MCF 10A (cell line): Measurements from ENCODE around the gene PALLD. TPM values are rescaled to one million over a fixed set of nuclear protein-coding genes. Genes with fewer than 3 reads are reported as not detected.

ENCODE experiments used
- BruUV-seq: library from RNA; stranded (reverse); fragments of 400-500 nt; replicated peaks from 2 replicates; lab custom pipeline; 2021; lab: Mats Ljungman, UMichigan
- CTCF ChIA-PET: fragments of 300-600 bp; sonication (Branson Sonifier 250); formaldehyde crosslinking; extraction: SDS; loops from one replicate; lab custom pipeline; 2021; ENCODE audit warnings: antibody characterized with exemption, inconsistent platforms; lab: Yijun Ruan, JAX
- POLR2A ChIA-PET: fragments of 300-600, 350-650 bp; sonication (Branson Sonifier 250); formaldehyde crosslinking; extraction: SDS; loops from one replicate; lab custom pipeline; 2020; ENCODE audit warnings: antibody characterized with exemption, inconsistent platforms; lab: Yijun Ruan, JAX
- DNase-seq: peaks from one replicate; pipeline ENCODE4 v3.0.0-alpha.2; 2018; ENCODE audit not compliant: unreplicated experiment
- H3K27ac Mint-ChIP-seq: one replicate; pipeline ENCODE4 v1.8.0; 2022; ENCODE audit warnings: mild to moderate bottlenecking, low read depth, mixed read lengths; ENCODE audit not compliant: unreplicated experiment
- H3K27me3 Mint-ChIP-seq: one replicate; pipeline ENCODE4 v1.8.0; 2022; ENCODE audit warnings: mixed read lengths; ENCODE audit not compliant: insufficient read depth, unreplicated experiment
- H3K36me3 Mint-ChIP-seq: one replicate; pipeline ENCODE4 v1.8.0; 2022; ENCODE audit warnings: mild to moderate bottlenecking, moderate library complexity, mixed read lengths; ENCODE audit not compliant: insufficient read depth, unreplicated experiment
- H3K4me1 Mint-ChIP-seq: one replicate; pipeline ENCODE4 v1.8.0; 2022; ENCODE audit warnings: mixed read lengths; ENCODE audit not compliant: insufficient read depth, unreplicated experiment
- H3K4me3 Mint-ChIP-seq: one replicate; pipeline ENCODE4 v1.8.0; 2022; ENCODE audit warnings: mild to moderate bottlenecking, moderate library complexity, mixed read lengths; ENCODE audit not compliant: unreplicated experiment
- H3K9me3 Mint-ChIP-seq: one replicate; pipeline ENCODE4 v1.8.0; 2022; ENCODE audit warnings: mixed read lengths; ENCODE audit not compliant: unreplicated experiment
- CTCF ChIP-seq: fragments of 200-600 bp; IDR thresholded peaks from one replicate; pipeline ENCODE4 v1.8.0; 2022; ENCODE audit warnings: antibody characterized with exemption, mild to moderate bottlenecking; ENCODE audit not compliant: unreplicated experiment
- intact Hi-C: fragments of 100-400 bp; cut with micrococcal nuclease; formaldehyde crosslinking; loops from 2 replicates; pipeline ENCODE4 v1.14.1; 2022
- total RNA-seq: library from RNA; stranded (reverse); gene quantifications from 2 replicates; pipeline ENCODE4 v1.2.3, GENCODE V29; 2022

PALLD gene
- total RNA-seq, 1 experiment from 2014 or later = 191 TPM

GRCh38 chr4:168705121-168705520 is 208.3 kb downstream of the PALLD start:
- no peak for DNase-seq
- BruUV-seq = no TSS peak
- Mint-ChIP-seq H3K4me3 (no peak overlapping the region), H3K27ac (no peak overlapping the region), H3K27me3 (no peaks in the 10 kb centered on the region), H3K4me1 (peaks cover under 1% of the 10 kb centered on the region), H3K9me3 (no peaks in the 10 kb centered on the region), H3K36me3 (peaks cover 4% of the 10 kb centered on the region)
- TF ChIP-seq CTCF = no peak
- intact Hi-C loops = loop anchor here (5.0 kb wide), 1 partner anchor 523 kb away; no protein-coding TSS in a partner anchor
- ChIA-PET CTCF (interaction anchor here (0.6 kb wide), 2 partner anchors 119 to 164 kb away, joined by 3 read pairs; no protein-coding TSS in a partner anchor), POLR2A (interaction anchor here (0.7 to 2.0 kb wide), 2 partner anchors 11 to 12 kb away, joined by 3 to 5 read pairs; no protein-coding TSS in a partner anchor)

- ChIA-PET POLR2A (interaction anchor here (0.6 to 2.0 kb wide), 4 partner anchors 10 to 210 kb away, joined by 3 to 7 read pairs (median 4); no protein-coding TSS in a partner anchor), CTCF (interaction anchor here (1.1 to 8.3 kb wide), 4 partner anchors 121 to 210 kb away, joined by 3 to 173 read pairs (median 17); no protein-coding TSS in a partner anchor)
- TF ChIP-seq CTCF = no peak
- BruUV-seq = no TSS peak
- peak; percentile 13 for DNase-seq
- Mint-ChIP-seq H3K4me1 (peaks cover 16% of the 10 kb centered on the region), H3K4me3 (no peak overlapping the region), H3K27ac (no peak overlapping the region), H3K27me3 (no peaks in the 10 kb centered on the region), H3K36me3 (peaks cover 2% of the 10 kb centered on the region), H3K9me3 (no peaks in the 10 kb centered on the region)
- intact Hi-C loops = loop anchor here (5.0 kb wide), 1 partner anchor 525 kb away; no protein-coding TSS in a partner anchor
Measured at GRCh38 chr4:168707205-168707604, 210.4 kb downstream of the PALLD start.

DNA sequence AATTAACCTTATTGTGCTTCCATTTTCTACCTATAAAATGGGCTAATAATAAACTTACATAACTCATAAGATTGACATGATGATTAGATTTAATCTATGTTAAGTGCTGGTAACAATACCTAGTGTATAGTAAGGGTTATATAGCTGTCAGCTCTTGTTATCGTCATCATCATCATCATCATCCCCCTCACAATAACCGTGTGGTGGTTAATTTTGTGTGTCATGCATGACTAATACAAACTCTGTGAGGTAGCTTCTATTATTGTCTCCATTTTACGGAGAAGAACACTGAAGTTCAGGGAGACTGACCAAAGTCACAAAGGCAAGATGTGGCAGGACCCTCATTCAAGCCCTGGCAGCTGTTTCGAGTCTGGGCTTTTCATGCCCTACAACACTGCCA is 211.3 kb downstream of the PALLD start:
- peaks cover 16% of the 10 kb centered on the region for H3K4me1 Mint-ChIP-seq
- no peak overlapping the region for H3K4me3 Mint-ChIP-seq
- BruUV-seq = no TSS peak
- ChIA-PET CTCF (interaction anchor here (0.6 to 8.3 kb wide), 14 partner anchors 107 to 1379 kb away, joined by 3 to 173 read pairs (median 4); no protein-coding TSS in a partner anchor), POLR2A (interaction anchor here (0.6 to 1.7 kb wide), 5 partner anchors 59 to 125 kb away, joined by 3 to 7 read pairs (median 3); no protein-coding TSS in a partner anchor)
- H3K27me3 Mint-ChIP-seq = no peaks in the 10 kb centered on the region
- H3K27ac Mint-ChIP-seq = no peak overlapping the region
- H3K9me3 Mint-ChIP-seq = no peaks in the 10 kb centered on the region
- intact Hi-C loops = loop anchor here (5.0 kb wide), 1 partner anchor 526 kb away; no protein-coding TSS in a partner anchor
- no peak for DNase-seq
- no peaks in the 10 kb centered on the region for H3K36me3 Mint-ChIP-seq
- no peak for TF ChIP-seq CTCF

GRCh38 chr4:168710353-168710946 is 213.6 kb downstream of the PALLD start:
- peak; percentile 59 for TF ChIP-seq CTCF
- no TSS peak for BruUV-seq
- no peaks in the 10 kb centered on the region for H3K36me3 Mint-ChIP-seq
- intact Hi-C loops = loop anchor here (1.0 to 10.0 kb wide), 4 partner anchors 123 to 207 kb away; no protein-coding TSS in a partner anchor
- H3K4me3 Mint-ChIP-seq = no peak overlapping the region
- no peaks in the 10 kb centered on the region for H3K9me3 Mint-ChIP-seq
- H3K27me3 Mint-ChIP-seq = no peaks in the 10 kb centered on the region
- DNase-seq = peak; percentile 58
- POLR2A ChIA-PET = interaction anchor here (0.6 to 4.8 kb wide), 10 partner anchors 18 to 206 kb away, joined by 3 to 47 read pairs (median 4); no protein-coding TSS in a partner anchor
- CTCF ChIA-PET = interaction anchor here (0.6 to 8.3 kb wide), 63 partner anchors 10 to 1067 kb away, joined by 3 to 173 read pairs (median 4); no protein-coding TSS in a partner anchor
- H3K4me1 Mint-ChIP-seq = peaks cover 16% of the 10 kb centered on the region
- H3K27ac Mint-ChIP-seq = peak overlapping the region; percentile 46
